ENCODE measurements around the gene NSF.

DNA sequence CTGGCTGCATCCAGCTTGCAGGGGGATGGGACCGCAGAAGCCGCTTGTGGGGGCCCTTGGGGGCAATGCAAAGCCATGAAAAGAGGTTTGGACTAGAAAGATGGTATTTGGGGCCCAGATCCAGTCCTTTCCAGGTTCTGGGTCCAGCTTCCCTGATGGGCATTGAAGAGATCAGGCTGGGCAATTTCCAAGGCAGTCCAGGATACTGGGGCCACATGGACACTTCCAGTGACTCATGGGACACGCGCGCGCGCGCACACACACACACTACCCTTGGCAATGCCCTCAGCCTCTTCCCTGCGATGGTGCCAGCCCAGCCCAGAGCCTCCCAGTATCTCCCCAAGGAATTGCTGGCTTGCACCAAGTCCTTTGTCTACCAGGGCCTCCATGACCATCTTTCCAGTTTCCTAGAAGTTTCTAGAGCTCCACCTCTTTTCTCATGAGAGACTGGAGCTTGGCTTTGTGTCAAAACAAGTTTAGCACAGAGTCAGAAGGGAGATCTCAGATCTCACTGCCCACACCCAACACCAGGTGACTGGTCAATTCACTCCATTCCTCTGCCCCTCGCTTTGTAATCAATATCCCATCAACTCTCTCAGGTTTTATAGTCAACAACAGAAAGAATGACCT, 183.8 kb downstream of the NSF start:
- TF ChIP-seq, protein P1, sequence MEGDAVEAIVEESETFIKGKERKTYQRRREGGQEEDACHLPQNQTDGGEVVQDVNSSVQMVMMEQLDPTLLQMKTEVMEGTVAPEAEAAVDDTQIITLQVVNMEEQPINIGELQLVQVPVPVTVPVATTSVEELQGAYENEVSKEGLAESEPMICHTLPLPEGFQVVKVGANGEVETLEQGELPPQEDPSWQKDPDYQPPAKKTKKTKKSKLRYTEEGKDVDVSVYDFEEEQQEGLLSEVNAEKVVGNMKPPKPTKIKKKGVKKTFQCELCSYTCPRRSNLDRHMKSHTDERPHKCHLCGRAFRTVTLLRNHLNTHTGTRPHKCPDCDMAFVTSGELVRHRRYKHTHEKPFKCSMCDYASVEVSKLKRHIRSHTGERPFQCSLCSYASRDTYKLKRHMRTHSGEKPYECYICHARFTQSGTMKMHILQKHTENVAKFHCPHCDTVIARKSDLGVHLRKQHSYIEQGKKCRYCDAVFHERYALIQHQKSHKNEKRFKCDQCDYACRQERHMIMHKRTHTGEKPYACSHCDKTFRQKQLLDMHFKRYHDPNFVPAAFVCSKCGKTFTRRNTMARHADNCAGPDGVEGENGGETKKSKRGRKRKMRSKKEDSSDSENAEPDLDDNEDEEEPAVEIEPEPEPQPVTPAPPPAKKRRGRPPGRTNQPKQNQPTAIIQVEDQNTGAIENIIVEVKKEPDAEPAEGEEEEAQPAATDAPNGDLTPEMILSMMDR (IDR thresholded peaks at IDR 0.05) = no peak
- TF ChIP-seq SIN3A (IDR thresholded peaks at IDR 0.05; ENCODE audit: borderline replicate concordance, insufficient read depth, low read depth, low read length) = no peak

All from Panc1 (cell line).